PC-3 (cell line): ENCODE data around the gene PLA1A. TPM values are rescaled to one million over a fixed set of nuclear protein-coding genes. Genes with fewer than 3 reads are reported as not detected.

Experiments
- ATAC-seq: fragments of 200-7000 bp; cut with Tn5 transposase; 2 replicates; pipeline ENCODE4 v1.9.1; 2020; ENCODE audit warnings: mild to moderate bottlenecking, moderate library complexity
- BruUV-seq: library from RNA; stranded (reverse); fragments of 400-500 nt; replicated peaks from 2 replicates; lab custom pipeline; 2021; lab: Mats Ljungman, UMichigan
- CTCF ChIA-PET: fragments of 300-600 bp; sonication (Branson Sonifier 250); formaldehyde crosslinking; loops from one replicate; lab custom pipeline; 2022; ENCODE audit warnings: antibody characterized with exemption; lab: Charles Lee
- POLR2A ChIA-PET: fragments of 300-600 bp; sonication (Branson Sonifier 250); formaldehyde crosslinking; loops from one replicate; lab custom pipeline; 2022; ENCODE audit warnings: antibody characterized with exemption; ENCODE audit not compliant: unreplicated experiment; lab: Charles Lee
- DNase-seq: peaks from one replicate; pipeline ENCODE4 v3.0.0-alpha.2; 2015
- H2AFZ ChIP-seq: fragments of 300-600 bp; sonication (generic); 2 replicates; pipeline ENCODE4 v1.6.0; 2016; ENCODE audit warnings: antibody characterized with exemption, low read length
- H3F3A ChIP-seq: fragments of 300-600 bp; sonication (generic); one replicate; pipeline ENCODE4 v1.6.0; 2017; ENCODE audit warnings: antibody characterized with exemption, low read length, control low read depth, mild to moderate bottlenecking; ENCODE audit not compliant: unreplicated experiment
- H3K27ac ChIP-seq: fragments of 300-600 bp; sonication (generic); 2 replicates; pipeline ENCODE4 v1.5.1; 2016; ENCODE audit warnings: mild to moderate bottlenecking, low read length
- H3K27me3 ChIP-seq: fragments of 300-600 bp; sonication (generic); 2 replicates; pipeline ENCODE4 v1.6.1; 2016; ENCODE audit warnings: low read length, mixed read lengths
- H3K36me3 ChIP-seq: fragments of 300-600 bp; sonication (generic); 2 replicates; pipeline ENCODE4 v1.6.1; 2016; ENCODE audit warnings: low read depth, mixed run types, low read length, mixed read lengths
- H3K4me1 ChIP-seq: fragments of 300-600 bp; sonication (generic); 2 replicates; pipeline ENCODE4 v1.5.1; 2016; ENCODE audit warnings: low read length; ENCODE audit not compliant: insufficient read depth
- H3K4me2 ChIP-seq: fragments of 300-600 bp; sonication (generic); 2 replicates; pipeline ENCODE4 v1.6.0; 2016; ENCODE audit warnings: low read length
- H3K4me3 ChIP-seq: fragments of 300-600 bp; sonication (generic); 2 replicates; pipeline ENCODE4 v1.5.1; 2016; ENCODE audit warnings: mild to moderate bottlenecking, low read length, mixed read lengths
- H3K79me2 ChIP-seq: fragments of 300-600 bp; sonication (generic); 2 replicates; pipeline ENCODE4 v1.6.1; 2017; ENCODE audit warnings: low read length, mixed read lengths
- H3K9ac ChIP-seq: fragments of 300-600 bp; sonication (generic); 2 replicates; pipeline ENCODE4 v1.6.0; 2016; ENCODE audit warnings: mild to moderate bottlenecking, low read length
- H3K9me2 ChIP-seq: fragments of 300-600 bp; sonication (generic); replicated peaks from 2 replicates; pipeline ENCODE4 v1.6.1; 2016; ENCODE audit warnings: mixed run types, low read length, mixed read lengths
- H3K9me3 ChIP-seq: fragments of 300-600 bp; sonication (generic); 2 replicates; pipeline ENCODE4 v1.6.1; 2016; ENCODE audit warnings: low read length, mixed read lengths
- H4K20me1 ChIP-seq: fragments of 300-600 bp; sonication (generic); 2 replicates; pipeline ENCODE4 v1.6.1; 2016; ENCODE audit warnings: low read length, mixed read lengths
- CTCF ChIP-seq: fragments of 300-600 bp; sonication (generic); conservative IDR thresholded peaks from 2 replicates; pipeline ENCODE4 v1.5.1; 2017; ENCODE audit warnings: antibody characterized with exemption, low read depth, mild to moderate bottlenecking, low read length
- EZH2 ChIP-seq: fragments of 300-600 bp; sonication (generic); IDR thresholded peaks from one replicate; pipeline ENCODE4 v1.6.1; 2017; ENCODE audit warnings: antibody characterized with exemption, mild to moderate bottlenecking, low read length; ENCODE audit not compliant: unreplicated experiment
- EZH2phosphoT487 ChIP-seq: fragments of 300-600 bp; sonication (generic); IDR thresholded peaks from 2 replicates; pipeline ENCODE4 v1.6.1; 2018; ENCODE audit warnings: mild to moderate bottlenecking, antibody characterized with exemption, low read length, borderline replicate concordance
- intact Hi-C: fragments of 100-400 bp; cut with micrococcal nuclease; formaldehyde crosslinking; loops from 2 replicates; pipeline ENCODE4 v1.9.0; 2023
- total RNA-seq: library from RNA; depleted of rRNA; stranded (reverse); fragments of >200 nt; gene quantifications from 2 replicates; pipeline ENCODE4 v1.2.3, GENCODE V29; 2014

The PLA1A gene
- total RNA-seq, 1 experiment from 2014 or later = 0.36 TPM

GRCh38 chr3:119557192-119557876 lies 40.4 kb upstream of the PLA1A start:
- Histone ChIP-seq H3F3A (no peaks in the 10 kb centered on the region), H4K20me1 (no peaks in the 10 kb centered on the region), H3K9me3 (no peaks in the 10 kb centered on the region), H3K9me2 (no peaks in the 10 kb centered on the region), H3K4me2 (no peak overlapping the region), H3K9ac (no peak overlapping the region), H3K36me3 (no peaks in the 10 kb centered on the region), H3K27ac (no peak overlapping the region), H3K4me3 (no peak overlapping the region), H3K79me2 (no peaks in the 10 kb centered on the region), H3K27me3 (no peaks in the 10 kb centered on the region), H3K4me1 (no peaks in the 10 kb centered on the region), H2AFZ (no peak overlapping the region)
- ATAC-seq (no peak), DNase-seq (no peak)
- no TSS peak for BruUV-seq
- CTCF ChIA-PET = no interaction called here
- POLR2A ChIA-PET = no interaction called here
- intact Hi-C loops = no loop called here
- TF ChIP-seq EZH2 (no peak), EZH2phosphoT487 (no peak), CTCF (no peak)

- H3K9me3 ChIP-seq = no peaks in the 10 kb centered on the region
- no peaks in the 10 kb centered on the region for H4K20me1 ChIP-seq
- no peak for TF ChIP-seq EZH2
- TF ChIP-seq CTCF = no peak
- no peak for TF ChIP-seq EZH2phosphoT487
- H3K4me3 ChIP-seq = no peak overlapping the region
- no peak overlapping the region for H3K27ac ChIP-seq
- no peaks in the 10 kb centered on the region for H3K9me2 ChIP-seq
- ATAC-seq (no peak), DNase-seq (no peak)
- no peaks in the 10 kb centered on the region for H3K27me3 ChIP-seq
- ChIA-PET POLR2A (no interaction called here), CTCF (no interaction called here)
- no peak overlapping the region for H2AFZ ChIP-seq
- H3K4me1 ChIP-seq = no peaks in the 10 kb centered on the region
- H3K79me2 ChIP-seq = no peaks in the 10 kb centered on the region
- no TSS peak for BruUV-seq
- no peaks in the 10 kb centered on the region for H3F3A ChIP-seq
- no peak overlapping the region for H3K4me2 ChIP-seq
- no peak overlapping the region for H3K9ac ChIP-seq
- intact Hi-C loops = no loop called here
- H3K36me3 ChIP-seq = no peaks in the 10 kb centered on the region
These were observed 39.8 kb upstream of the PLA1A start for GRCh38 chr3:119557877-119558269.

GRCh38 chr3:119558626-119559317 lies 38.9 kb upstream of the PLA1A start:
- Histone ChIP-seq H3K27ac (no peak overlapping the region), H3K9me3 (no peaks in the 10 kb centered on the region), H3K36me3 (no peaks in the 10 kb centered on the region), H3K27me3 (no peaks in the 10 kb centered on the region), H4K20me1 (no peaks in the 10 kb centered on the region), H3K4me2 (no peak overlapping the region), H3K9me2 (no peaks in the 10 kb centered on the region), H2AFZ (peak overlapping the region; percentile 31; the same call in 1 of the 2 replicates), H3F3A (no peaks in the 10 kb centered on the region), H3K9ac (no peak overlapping the region), H3K4me1 (no peaks in the 10 kb centered on the region), H3K4me3 (no peak overlapping the region), H3K79me2 (no peaks in the 10 kb centered on the region)
- intact Hi-C loops = no loop called here
- DNase-seq (no peak), ATAC-seq (no peak)
- ChIA-PET POLR2A (no interaction called here), CTCF (no interaction called here)
- TF ChIP-seq EZH2phosphoT487 = no peak
- no peak for TF ChIP-seq EZH2
- no peak for TF ChIP-seq CTCF
- no TSS peak for BruUV-seq
